Right atrium auricular region (tissue), 2 donors: ENCODE measurements around the gene CDK5R1. TPM values are rescaled to one million over a fixed set of nuclear protein-coding genes. Genes with fewer than 3 reads are reported as not detected.
A peak's percentile ranks its signal among the peaks of the same experiment; 100 is the strongest.

ENCODE experiments used
- DNase-seq: peaks from one replicate; pipeline ENCODE4 v3.0.0-alpha.2; 2019; ENCODE audit warnings: low spot score
- H3K27ac ChIP-seq, 2 donors: fragments of 200-600 bp; sonication (generic); 1 replicate in 1 of 2; 2 replicates in 1 of 2; pipeline ENCODE4 v1.5.1; 2016 to 2019
- H3K27me3 ChIP-seq, 2 donors: fragments of 200-600 bp; sonication (generic); one replicate each; pipeline versions ENCODE4 v1.5.1 to v1.6.0; 2017 to 2019
- H3K36me3 ChIP-seq: fragments of 200-600 bp; sonication (generic); one replicate; pipeline ENCODE4 v1.5.1; 2016
- H3K4me1 ChIP-seq, 2 donors: fragments of 200-600 bp; sonication (generic); one replicate each; pipeline versions ENCODE4 v1.5.1 to v1.6.0; 2017 to 2019
- H3K4me3 ChIP-seq, 2 donors: fragments of 200-600 bp; sonication (generic); 1 replicate in 1 of 2; 2 replicates in 1 of 2; pipeline ENCODE4 v1.5.1; 2017 to 2019; ENCODE audit warnings: mild to moderate bottlenecking in 1 of 2, moderate library complexity in 1 of 2
- H3K9me3 ChIP-seq, 2 donors: fragments of 200-600 bp; sonication (generic); one replicate each; pipeline ENCODE4 v1.5.1; 2019
- total RNA-seq, 2 donors: library from RNA; depleted of rRNA; stranded (reverse); fragments of >200 nt; gene quantifications; one replicate each; pipeline ENCODE4 v1.1.0, GENCODE V29; 2016
- TF ChIP-seq, protein P1 (sequence below), 2 donors: fragments of 200-600 bp; sonication (generic); IDR thresholded peaks; one replicate each; pipeline ENCODE4 v1.5.1; 2019; ENCODE audit warnings: antibody characterized with exemption in 2 of 2

Gene CDK5R1
- total RNA-seq, 2 donors from 2014 or later: 0.75 to 1.0 TPM

DNA sequence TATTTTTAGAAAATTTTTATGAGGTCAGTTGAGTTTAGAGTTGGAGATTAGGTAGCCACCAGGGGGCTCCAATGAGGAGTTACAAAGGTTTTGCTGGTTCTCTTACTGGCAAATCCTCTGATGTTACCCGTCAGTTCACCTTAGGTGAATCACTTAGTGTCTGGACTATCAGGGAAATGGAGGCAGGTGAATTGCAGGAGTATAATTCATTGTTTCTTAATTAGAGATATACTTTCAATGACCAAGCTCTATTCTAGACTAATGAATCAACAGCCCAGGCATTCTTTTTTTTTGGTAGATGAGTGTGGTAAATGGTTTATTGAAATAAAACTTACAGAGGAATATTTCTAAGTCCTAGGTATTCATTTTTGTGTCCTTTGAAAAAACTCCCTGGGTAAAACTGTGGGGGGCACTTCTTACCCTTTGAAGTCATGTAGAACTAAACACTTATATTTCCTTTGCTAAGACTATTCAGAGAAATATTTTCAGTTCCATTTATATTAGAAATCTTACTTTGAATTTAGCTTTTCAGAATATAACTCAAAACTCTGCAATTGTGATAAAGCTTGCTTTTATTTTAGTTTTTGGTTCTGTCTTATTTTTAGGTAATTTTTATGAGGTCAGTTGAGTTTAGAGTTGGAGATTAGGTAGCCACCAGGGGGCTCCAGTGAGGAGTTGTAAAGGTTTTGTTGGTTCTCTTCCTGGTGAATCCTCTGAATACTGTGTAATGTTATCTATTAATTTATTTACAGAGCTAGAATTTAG, 24.8 kb upstream of the CDK5R1 start:
- Histone ChIP-seq H3K27ac (no peak overlapping the region), H3K9me3 (no peaks in the 10 kb centered on the region), H3K4me3 (no peak overlapping the region), H3K36me3 (peaks cover 82% of the 10 kb centered on the region), H3K27me3 (no peaks in the 10 kb centered on the region), H3K4me1 (no peaks in the 10 kb centered on the region)
- no peak for DNase-seq
- TF ChIP-seq, protein P1, sequence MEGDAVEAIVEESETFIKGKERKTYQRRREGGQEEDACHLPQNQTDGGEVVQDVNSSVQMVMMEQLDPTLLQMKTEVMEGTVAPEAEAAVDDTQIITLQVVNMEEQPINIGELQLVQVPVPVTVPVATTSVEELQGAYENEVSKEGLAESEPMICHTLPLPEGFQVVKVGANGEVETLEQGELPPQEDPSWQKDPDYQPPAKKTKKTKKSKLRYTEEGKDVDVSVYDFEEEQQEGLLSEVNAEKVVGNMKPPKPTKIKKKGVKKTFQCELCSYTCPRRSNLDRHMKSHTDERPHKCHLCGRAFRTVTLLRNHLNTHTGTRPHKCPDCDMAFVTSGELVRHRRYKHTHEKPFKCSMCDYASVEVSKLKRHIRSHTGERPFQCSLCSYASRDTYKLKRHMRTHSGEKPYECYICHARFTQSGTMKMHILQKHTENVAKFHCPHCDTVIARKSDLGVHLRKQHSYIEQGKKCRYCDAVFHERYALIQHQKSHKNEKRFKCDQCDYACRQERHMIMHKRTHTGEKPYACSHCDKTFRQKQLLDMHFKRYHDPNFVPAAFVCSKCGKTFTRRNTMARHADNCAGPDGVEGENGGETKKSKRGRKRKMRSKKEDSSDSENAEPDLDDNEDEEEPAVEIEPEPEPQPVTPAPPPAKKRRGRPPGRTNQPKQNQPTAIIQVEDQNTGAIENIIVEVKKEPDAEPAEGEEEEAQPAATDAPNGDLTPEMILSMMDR (IDR thresholded peaks at IDR 0.05): peak; percentile 54 to 55

GRCh38 chr17:32463304-32463703, 23.5 kb upstream of the CDK5R1 start:
- no peaks in the 10 kb centered on the region for H3K9me3 ChIP-seq
- TF ChIP-seq, protein P1 (IDR thresholded peaks at IDR 0.05): no peak
- DNase-seq: no peak
- H3K4me3 ChIP-seq: no peak overlapping the region
- no peak overlapping the region for H3K27ac ChIP-seq
- no peaks in the 10 kb centered on the region for H3K4me1 ChIP-seq
- H3K36me3 ChIP-seq: peaks cover 82% of the 10 kb centered on the region
- no peaks in the 10 kb centered on the region for H3K27me3 ChIP-seq

DNA sequence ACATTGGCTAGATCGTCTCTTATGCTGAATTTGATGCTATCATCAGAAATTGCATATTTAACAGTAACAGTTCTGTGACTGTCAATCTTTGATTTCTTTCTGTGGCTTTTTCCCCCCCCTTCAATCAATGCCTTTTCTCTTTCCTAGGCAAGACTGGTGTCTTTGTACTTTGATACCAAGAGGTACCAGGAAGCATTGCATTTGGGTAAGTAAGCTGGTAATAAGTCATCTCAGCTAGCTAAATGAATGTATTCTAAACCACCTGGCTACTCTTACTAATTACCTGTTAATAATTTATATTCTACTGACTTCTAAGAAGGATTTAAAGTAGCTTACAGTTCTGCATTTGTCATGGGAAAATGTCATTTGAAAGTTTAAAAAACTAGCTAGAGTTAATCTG, 22.4 kb upstream of the CDK5R1 start:
- Histone ChIP-seq H3K4me3 (no peak overlapping the region), H3K27me3 (no peaks in the 10 kb centered on the region), H3K4me1 (no peaks in the 10 kb centered on the region), H3K27ac (no peak overlapping the region), H3K36me3 (peaks cover 81% of the 10 kb centered on the region), H3K9me3 (no peaks in the 10 kb centered on the region)
- DNase-seq: no peak
- TF ChIP-seq, protein P1 (IDR thresholded peaks at IDR 0.05): no peak

- Histone ChIP-seq H3K4me1 (no peaks in the 10 kb centered on the region), H3K27ac (no peak overlapping the region), H3K9me3 (no peaks in the 10 kb centered on the region), H3K36me3 (peaks cover 92% of the 10 kb centered on the region), H3K27me3 (no peaks in the 10 kb centered on the region), H3K4me3 (no peak overlapping the region)
- TF ChIP-seq, protein P1 (IDR thresholded peaks at IDR 0.05): no peak
- DNase-seq: no peak
Observed at GRCh38 chr17:32467949-32468348, 18.8 kb upstream of the CDK5R1 start.

DNA sequence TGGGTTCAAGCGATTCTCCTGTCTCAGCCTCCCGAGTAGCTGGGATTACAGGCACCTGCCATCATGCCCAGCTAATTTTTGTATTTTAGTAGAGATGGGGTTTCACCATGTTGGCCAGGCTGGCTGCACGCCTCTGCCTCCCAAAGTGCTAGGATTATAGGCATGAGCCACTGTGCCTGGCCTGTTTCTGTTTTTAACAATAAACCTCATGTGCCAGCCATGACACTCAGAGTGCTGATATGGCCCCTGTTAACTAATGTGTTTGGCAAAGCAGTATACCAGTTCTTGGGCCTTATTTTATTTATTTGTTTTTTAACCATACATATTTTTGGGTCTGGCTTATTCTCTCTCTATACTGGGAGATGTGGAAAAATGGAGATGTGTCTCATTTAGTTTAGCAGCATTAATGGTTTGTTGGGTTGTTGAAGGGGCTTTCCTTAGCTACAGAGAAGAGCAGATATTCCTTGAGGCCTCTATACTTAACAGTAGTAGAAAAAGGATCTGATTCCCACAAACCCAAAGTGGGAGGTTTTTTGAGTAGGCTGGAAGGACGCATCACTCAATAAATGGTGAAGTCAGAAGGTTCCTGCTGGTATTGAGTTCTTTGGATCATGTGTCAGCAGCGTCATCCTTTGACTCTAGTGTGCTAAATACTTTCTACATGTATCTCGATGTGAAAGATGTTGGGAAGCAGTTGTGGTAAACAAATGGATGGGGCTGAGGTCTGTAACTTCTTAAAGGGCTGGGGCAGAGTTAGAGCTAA, 16.2 kb upstream of the CDK5R1 start:
- peak overlapping the region in 1 of 2 donors; percentile 4 for H3K27ac ChIP-seq
- H3K4me3 ChIP-seq: no peak overlapping the region
- peaks cover 92% of the 10 kb centered on the region for H3K36me3 ChIP-seq
- TF ChIP-seq, protein P1 (IDR thresholded peaks at IDR 0.05): no peak
- no peaks in the 10 kb centered on the region for H3K27me3 ChIP-seq
- H3K4me1 ChIP-seq: no peaks in the 10 kb centered on the region
- DNase-seq: no peak
- no peaks in the 10 kb centered on the region for H3K9me3 ChIP-seq
